Measurements from ENCODE around the gene KMT5B.

Gene KMT5B

GRCh38 chr11:68193018-68193417 is 20.1 kb downstream of the KMT5B start:
- Histone ChIP-seq H3K36me3 (ENCODE audit: control insufficient read depth, low read length) (no peaks in the 10 kb centered on the region), H3K4me1 (ENCODE audit: control insufficient read depth, low read length) (no peaks in the 10 kb centered on the region), H3K9me3 (ENCODE audit: control insufficient read depth, insufficient read depth, low read length) (no peaks in the 10 kb centered on the region), H3K4me3 (ENCODE audit: low read length) (no peak overlapping the region), H3K9me2 (replicated peaks; ENCODE audit: control insufficient read depth, low read length) (no peaks in the 10 kb centered on the region), H3K27me3 (ENCODE audit: control insufficient read depth, low read length) (no peaks in the 10 kb centered on the region), H3K27ac (ENCODE audit: low read depth, low read length) (no peak overlapping the region), H3F3A (ENCODE audit: control insufficient read depth, insufficient read depth) (no peaks in the 10 kb centered on the region), H3K79me2 (ENCODE audit: control insufficient read depth, low read length) (peaks cover 52% of the 10 kb centered on the region), H4K20me1 (ENCODE audit: control insufficient read depth, insufficient read depth, low read depth, low read length) (0 out of 2 replicates have a peak, but pooled peaks cover 16% of the 10 kb centered on the region), H3K4me2 (ENCODE audit: low read length) (no peak overlapping the region)
- TF ChIP-seq CTCF (IDR thresholded peaks at IDR 0.05; ENCODE audit: low read depth, low read length, poor library complexity, severe bottlenecking) (no peak), EZH2phosphoT487 (IDR thresholded peaks at IDR 0.05; ENCODE audit: borderline replicate concordance, low read length) (no peak)

GRCh38 chr11:68191661-68192579 is 21.2 kb downstream of the KMT5B start:
- H4K20me1 ChIP-seq (ENCODE audit: control insufficient read depth, insufficient read depth, low read depth, low read length): 0 out of 2 replicates have a peak, but pooled peaks cover 12% of the 10 kb centered on the region
- no peak for TF ChIP-seq CTCF (IDR thresholded peaks at IDR 0.05; ENCODE audit: low read depth, low read length, poor library complexity, severe bottlenecking)
- no peak for TF ChIP-seq EZH2phosphoT487 (IDR thresholded peaks at IDR 0.05; ENCODE audit: borderline replicate concordance, low read length)
- H3K4me1 ChIP-seq (ENCODE audit: control insufficient read depth, low read length): no peaks in the 10 kb centered on the region
- no peak overlapping the region for H3K4me3 ChIP-seq (ENCODE audit: low read length)
- H3K27me3 ChIP-seq (ENCODE audit: control insufficient read depth, low read length): no peaks in the 10 kb centered on the region
- H3K9me3 ChIP-seq (ENCODE audit: control insufficient read depth, insufficient read depth, low read length): no peaks in the 10 kb centered on the region
- peaks cover 45% of the 10 kb centered on the region for H3K79me2 ChIP-seq (ENCODE audit: control insufficient read depth, low read length)
- no peaks in the 10 kb centered on the region for H3K9me2 ChIP-seq (replicated peaks; ENCODE audit: control insufficient read depth, low read length)
- H3K4me2 ChIP-seq (ENCODE audit: low read length): no peak overlapping the region
- H3K36me3 ChIP-seq (ENCODE audit: control insufficient read depth, low read length): no peaks in the 10 kb centered on the region
- H3K27ac ChIP-seq (ENCODE audit: low read depth, low read length): no peak overlapping the region
- H3F3A ChIP-seq (ENCODE audit: control insufficient read depth, insufficient read depth): no peaks in the 10 kb centered on the region

GRCh38 chr11:68189888-68190287 is 23.2 kb downstream of the KMT5B start:
- Histone ChIP-seq H3K4me3 (ENCODE audit: low read length) (no peak overlapping the region), H3K27ac (ENCODE audit: low read depth, low read length) (no peak overlapping the region), H3K9me3 (ENCODE audit: control insufficient read depth, insufficient read depth, low read length) (no peaks in the 10 kb centered on the region), H3K9me2 (replicated peaks; ENCODE audit: control insufficient read depth, low read length) (no peaks in the 10 kb centered on the region), H3K36me3 (ENCODE audit: control insufficient read depth, low read length) (peaks cover 5% of the 10 kb centered on the region; the same call in 1 of the 2 replicates), H4K20me1 (ENCODE audit: control insufficient read depth, insufficient read depth, low read depth, low read length) (0 out of 2 replicates have a peak, but pooled peaks cover 15% of the 10 kb centered on the region), H3F3A (ENCODE audit: control insufficient read depth, insufficient read depth) (no peaks in the 10 kb centered on the region), H3K27me3 (ENCODE audit: control insufficient read depth, low read length) (no peaks in the 10 kb centered on the region), H3K79me2 (ENCODE audit: control insufficient read depth, low read length) (peaks cover 32% of the 10 kb centered on the region), H3K4me2 (ENCODE audit: low read length) (no peak overlapping the region), H3K4me1 (ENCODE audit: control insufficient read depth, low read length) (no peaks in the 10 kb centered on the region)
- TF ChIP-seq EZH2phosphoT487 (IDR thresholded peaks at IDR 0.05; ENCODE audit: borderline replicate concordance, low read length) (no peak), CTCF (IDR thresholded peaks at IDR 0.05; ENCODE audit: low read depth, low read length, poor library complexity, severe bottlenecking) (no peak)

Data from DOHH2 (cell line).